HUDEP-2 (cell line): ENCODE data around the gene LIF.
A peak's percentile ranks its signal among the peaks of the same experiment; 100 is the strongest.
"Not testable (repeated sequence)": the region's sequence is repeated elsewhere in the genome, so short reads cannot be mapped to it uniquely, and the experiment has no call there.

Experiments
- DNase-seq, 76 experiments: peaks; one replicate each; lab custom pipeline; 2025; ENCODE audit not compliant: unreplicated experiment in 76 of 76; lab: John Stamatoyannopoulos, UW

Gene LIF

GRCh38 chr22:30212996-30213441 lies 33.5 kb downstream of the LIF start:
- DNase-seq, result peak in 1 of 76 experiments; percentile 45

GRCh38 chr22:30212363-30212995 lies 34.1 kb downstream of the LIF start:
- peak in 40 of 76 experiments; percentile 4 to 58 (median 28) for DNase-seq

DNA sequence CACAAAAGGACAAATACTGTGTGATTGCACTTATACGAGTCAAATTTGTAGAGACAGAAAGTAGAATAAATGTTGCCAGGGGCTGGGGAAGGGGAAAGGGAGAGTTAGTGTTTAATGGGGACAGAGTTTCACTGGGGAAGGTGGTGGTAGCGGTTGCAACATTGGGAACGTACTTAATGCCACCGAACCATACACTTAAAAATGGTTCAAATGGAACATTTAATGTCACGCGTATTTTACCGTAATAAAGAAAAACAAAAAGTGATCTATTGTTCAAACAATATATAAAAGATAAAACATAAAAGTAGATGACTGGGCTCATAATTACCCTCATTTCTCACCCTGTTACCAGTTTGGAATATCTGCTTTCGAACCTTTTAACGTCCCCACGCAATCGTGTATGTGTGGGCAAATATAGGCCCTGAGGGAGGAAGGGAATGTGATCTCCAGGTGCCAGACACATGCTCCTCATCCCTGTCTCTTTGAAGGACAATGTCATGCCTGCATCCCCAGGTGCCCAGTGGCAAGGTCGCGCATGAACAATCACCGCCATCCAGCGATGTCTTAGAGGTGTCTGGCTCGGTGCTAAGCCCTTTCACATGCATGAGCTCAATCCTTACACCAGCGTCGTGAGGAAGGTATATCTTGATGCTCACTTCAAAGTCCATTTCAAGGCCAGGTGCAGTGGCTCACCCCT lies 35.3 kb downstream of the LIF start:
- DNase-seq, result no peak

DNA sequence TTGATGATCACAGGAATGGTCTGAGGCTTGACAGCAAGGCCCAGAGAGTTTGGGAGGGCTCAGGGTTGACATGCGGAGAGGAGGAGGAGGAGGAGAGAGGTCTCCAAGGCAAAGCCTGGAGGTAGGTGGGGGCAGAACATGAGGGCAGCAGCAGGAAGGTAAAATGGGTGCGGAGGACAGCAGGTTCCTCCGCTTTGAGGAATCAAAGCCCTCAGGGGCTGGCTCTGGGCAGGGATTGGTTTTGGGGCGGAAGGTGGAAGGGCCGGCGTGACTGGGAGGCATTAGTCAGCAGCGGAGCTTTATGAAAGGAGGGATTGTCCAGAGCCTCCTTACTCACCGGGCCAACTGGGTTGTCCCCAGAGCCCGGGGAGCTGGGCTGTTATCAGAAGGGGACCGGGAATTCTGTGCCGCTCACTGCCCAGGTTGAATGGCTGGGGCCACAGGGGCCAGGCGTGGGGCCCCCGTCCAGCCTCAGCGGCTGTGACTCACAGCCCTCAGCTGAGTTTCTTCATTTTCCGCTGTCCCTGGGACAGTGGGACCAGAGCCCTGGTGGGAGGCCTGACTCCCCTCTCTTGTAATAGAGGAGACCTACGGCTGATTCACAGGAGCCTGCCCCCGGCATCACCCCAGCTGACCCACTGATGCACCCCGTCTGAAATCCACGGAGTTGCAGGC lies 36.2 kb downstream of the LIF start:
- no peak for DNase-seq

- no peak for DNase-seq
These were observed 36.9 kb downstream of the LIF start for GRCh38 chr22:30209642-30210041.

- DNase-seq, result peak in 73 of 76 experiments; percentile 31 to 88 (median 69)
These were observed 37.6 kb downstream of the LIF start for GRCh38 chr22:30208631-30209603.

DNA sequence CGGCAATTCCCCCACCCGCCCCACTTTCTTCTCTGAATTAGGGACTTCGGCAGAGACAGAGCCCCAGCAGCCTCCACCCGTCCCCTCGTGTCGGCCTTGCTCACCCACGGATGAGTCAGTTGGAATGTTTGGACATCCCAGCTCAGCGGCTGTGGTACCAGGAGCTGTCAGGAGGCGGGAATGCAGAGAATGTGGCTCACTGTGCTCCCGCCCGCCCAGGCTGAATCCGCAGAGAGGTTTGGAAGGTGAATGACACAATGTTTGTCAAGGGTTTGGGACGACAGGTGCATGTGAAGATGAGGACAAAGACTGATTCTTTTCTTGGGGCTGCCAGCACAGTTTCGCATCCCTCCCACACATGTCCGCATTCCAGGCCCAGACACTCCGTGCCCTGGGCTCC lies 39.6 kb downstream of the LIF start:
- no peak for DNase-seq

DNA sequence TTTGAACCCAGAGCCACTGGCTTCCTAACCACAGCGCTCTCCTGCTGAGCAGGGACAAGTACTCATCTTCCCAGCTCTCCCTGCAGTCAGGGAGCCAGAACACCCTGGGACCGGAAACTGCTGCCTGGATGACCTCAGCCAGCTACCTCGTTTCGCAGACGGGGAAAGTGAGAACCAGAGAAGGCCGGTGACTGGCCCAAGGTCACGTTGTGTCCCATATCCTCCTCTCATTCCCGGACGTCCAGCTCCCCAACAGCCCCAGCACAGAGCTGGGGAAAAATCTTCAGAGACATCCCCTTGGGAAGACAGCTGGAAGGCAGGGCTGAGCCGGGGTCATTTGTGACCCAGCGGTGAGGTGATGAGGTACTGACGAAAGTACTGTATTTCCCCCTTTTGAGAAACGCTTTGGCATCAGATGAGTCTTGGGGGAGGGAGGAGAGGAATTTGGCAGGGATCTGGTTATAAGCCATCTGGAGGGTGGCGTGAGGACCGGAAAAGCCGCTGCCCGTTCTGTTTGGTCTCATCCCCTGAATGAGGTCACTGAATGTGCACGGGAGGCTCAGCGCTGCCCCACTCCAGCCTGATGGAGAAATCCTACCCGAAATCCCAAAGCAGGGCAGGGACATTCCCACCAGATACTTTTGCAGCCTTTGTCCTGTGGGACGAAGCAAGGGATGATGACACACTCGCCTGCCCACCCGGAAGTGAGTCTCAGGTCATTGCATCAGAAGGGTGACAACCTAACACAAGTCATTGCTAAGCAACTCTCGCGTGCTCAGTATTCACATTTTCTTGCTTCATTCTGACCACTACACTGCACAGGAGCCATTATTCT lies 41.1 kb downstream of the LIF start:
- no peak for DNase-seq

DNA sequence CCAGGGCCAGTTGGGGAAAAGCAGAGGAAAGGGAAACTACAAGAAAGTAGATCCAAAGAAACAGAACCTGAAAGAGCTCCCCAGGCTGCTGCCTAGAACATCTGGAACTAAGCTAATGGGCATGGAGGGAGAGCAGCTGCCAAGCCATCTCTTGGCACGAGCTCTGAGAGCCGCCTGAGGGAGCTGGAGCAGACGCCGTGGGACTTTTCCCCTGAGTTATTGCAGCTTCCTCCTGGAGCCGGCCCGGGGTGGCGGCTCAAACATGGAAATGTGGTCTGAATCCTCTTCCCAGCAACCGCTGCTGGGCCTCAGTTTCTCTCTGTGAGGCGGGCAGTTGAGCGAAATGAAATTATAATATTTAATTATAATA lies 41.8 kb downstream of the LIF start:
- no peak for DNase-seq

DNA sequence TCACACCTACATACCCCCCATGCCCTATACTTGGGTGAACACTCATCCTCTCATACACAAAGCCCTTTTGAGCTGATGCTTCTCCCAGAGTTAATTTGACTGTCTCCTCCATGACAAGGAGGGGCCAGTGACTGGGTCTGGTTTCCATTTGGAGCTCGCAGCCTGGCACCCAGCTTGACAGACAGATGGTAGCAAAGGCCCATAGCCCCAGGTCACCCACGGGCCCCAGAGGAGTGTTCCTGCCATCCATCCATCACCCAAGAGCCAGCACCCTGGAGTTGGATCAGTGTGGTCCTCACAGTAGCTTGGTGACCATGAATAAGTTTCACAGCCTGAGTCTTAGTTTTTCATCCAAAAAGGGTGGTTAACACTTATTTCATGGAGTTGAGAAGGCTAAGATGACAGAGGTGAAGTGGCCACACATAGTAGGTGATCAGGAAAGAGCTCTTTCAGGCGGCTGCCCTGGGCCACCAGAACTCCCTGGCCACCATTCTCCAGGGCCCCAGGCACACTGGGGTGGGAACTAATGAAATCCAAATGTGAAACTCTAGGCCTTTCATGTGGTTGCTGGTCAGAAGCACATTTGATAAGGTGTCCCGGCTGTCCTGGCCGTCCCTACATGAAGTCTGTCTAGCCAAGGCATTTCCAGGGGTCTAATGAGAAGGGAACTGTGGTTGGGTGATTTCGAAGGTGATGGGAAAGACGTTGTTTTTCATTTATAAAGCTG lies 42.4 kb downstream of the LIF start:
- no peak for DNase-seq

DNA sequence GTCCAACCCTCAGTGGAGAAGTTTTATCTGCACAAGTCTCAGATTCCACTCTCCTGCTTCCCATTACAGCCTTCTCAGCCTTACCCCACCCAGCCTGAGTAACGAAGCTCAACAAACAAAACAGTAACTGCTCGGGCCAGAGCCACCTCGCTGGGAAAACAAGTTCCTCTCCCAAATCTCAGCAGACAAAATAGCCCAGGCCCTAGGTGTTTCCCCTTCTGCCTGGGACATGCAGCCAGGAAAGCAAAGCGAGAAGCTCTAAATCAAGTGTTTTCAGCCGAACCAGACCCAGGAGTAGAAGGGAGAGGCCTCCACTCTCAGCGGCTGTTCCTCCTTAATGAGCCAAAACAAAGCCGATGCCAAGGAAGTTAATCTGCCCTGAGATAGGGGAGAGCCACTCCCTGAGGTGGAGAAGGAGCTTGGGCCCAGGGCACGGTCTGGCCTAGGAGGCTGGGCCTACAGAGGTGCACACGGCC lies 44.0 kb downstream of the LIF start:
- peak in 4 of 76 experiments; percentile 13 to 37 (median 18) for DNase-seq

- no peak for DNase-seq
These were observed 44.6 kb downstream of the LIF start for GRCh38 chr22:30201945-30202344.

DNA sequence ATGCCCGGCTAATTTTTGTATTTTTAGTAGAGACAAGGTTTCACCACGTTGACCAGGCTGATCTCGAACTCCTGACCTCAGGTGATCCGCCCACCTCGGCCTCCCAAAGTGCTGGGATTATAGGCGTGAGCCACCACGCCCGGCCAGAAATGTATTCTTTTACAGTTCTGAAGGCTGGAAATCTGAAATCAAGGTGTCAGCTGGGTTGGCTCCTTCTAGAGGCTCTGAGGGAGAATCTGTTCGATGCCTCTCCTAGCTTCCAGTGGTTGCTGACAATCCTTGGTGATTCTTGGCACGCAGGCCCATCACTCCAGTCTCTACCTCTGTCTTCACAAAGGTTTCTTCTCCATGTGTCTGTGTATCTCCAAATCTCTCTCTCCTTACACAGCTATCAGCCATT lies 45.7 kb downstream of the LIF start:
- DNase-seq, result not testable (repeated sequence)

GRCh38 chr22:30198921-30199320 lies 47.6 kb downstream of the LIF start:
- DNase-seq, result no peak

GRCh38 chr22:30198152-30198825 lies 48.3 kb downstream of the LIF start:
- no peak for DNase-seq

GRCh38 chr22:30197389-30197788 lies 49.2 kb downstream of the LIF start:
- no peak for DNase-seq

DNA sequence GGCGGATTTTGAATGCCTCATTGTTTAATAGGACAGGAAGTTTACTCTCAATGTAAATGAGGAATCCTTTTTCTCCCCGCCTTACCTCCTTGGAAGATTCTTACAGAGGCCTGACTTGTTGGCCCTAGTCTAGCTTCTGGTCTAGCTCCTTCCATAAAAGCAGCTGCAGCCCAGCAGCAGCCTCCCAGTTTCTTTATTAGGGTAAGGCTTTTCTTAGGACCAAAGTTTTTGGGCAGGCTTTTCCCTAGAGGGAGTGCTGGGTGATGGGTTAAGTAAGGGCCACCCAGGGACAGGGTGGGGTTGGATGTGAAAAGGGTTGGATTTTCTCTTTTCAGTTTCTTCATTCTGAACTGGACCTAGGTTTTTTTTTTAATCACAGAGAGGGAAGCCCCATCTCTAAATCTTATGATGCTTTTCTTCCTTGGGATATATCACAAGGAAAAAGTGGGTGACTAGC lies 49.7 kb downstream of the LIF start:
- no peak for DNase-seq

- no peak for DNase-seq
These were observed 50.2 kb downstream of the LIF start for GRCh38 chr22:30196141-30196879.
